Spleen (tissue), 7 donors: ENCODE measurements around the gene OTX2.

Experiments used
- POLR2A ChIP-seq, 3 donors: fragments of 450-650 bp; IDR thresholded peaks; one replicate each; pipeline ENCODE4 v1.5.1; 2017; ENCODE audit warnings: antibody characterized with exemption in 3 of 3, mild to moderate bottlenecking in 1 of 3
- TF ChIP-seq, protein P1 (sequence below), 11 experiments: fragments of 200-600 bp in 7 of 11; fragments of 450-650 bp in 4 of 11; sonication (generic) in 4 of 11; IDR thresholded peaks in 8 of 11; conservative IDR thresholded peaks in 3 of 11; 1 replicate in 7 of 11; 2 replicates in 4 of 11; pipeline versions ENCODE4 v1.4.0 to v1.8.0; 2016 to 2021; ENCODE audit warnings: antibody characterized with exemption in 11 of 11, inconsistent platforms in 4 of 11, mild to moderate bottlenecking in 1 of 11
- donor health status: DM: no; HTN: no; CAD: no; lungs with moderate emphysema.
- donor health status: DM: no; HTN: no; CAD: no.
- donor health status: DM: no; HTN: no; CAD: no.

GRCh38 chr14:56760164-56760914, 49.9 kb downstream of the OTX2 start:
- no peak for TF ChIP-seq POLR2A (IDR thresholded peaks at IDR 0.05)
- TF ChIP-seq, protein P1, sequence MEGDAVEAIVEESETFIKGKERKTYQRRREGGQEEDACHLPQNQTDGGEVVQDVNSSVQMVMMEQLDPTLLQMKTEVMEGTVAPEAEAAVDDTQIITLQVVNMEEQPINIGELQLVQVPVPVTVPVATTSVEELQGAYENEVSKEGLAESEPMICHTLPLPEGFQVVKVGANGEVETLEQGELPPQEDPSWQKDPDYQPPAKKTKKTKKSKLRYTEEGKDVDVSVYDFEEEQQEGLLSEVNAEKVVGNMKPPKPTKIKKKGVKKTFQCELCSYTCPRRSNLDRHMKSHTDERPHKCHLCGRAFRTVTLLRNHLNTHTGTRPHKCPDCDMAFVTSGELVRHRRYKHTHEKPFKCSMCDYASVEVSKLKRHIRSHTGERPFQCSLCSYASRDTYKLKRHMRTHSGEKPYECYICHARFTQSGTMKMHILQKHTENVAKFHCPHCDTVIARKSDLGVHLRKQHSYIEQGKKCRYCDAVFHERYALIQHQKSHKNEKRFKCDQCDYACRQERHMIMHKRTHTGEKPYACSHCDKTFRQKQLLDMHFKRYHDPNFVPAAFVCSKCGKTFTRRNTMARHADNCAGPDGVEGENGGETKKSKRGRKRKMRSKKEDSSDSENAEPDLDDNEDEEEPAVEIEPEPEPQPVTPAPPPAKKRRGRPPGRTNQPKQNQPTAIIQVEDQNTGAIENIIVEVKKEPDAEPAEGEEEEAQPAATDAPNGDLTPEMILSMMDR (IDR thresholded peaks at IDR 0.05 in 8 of 11, conservative IDR thresholded peaks at IDR 0.05 in 3 of 11) = no peak
